Measurements from ENCODE around the gene PAX3.

- TF ChIP-seq POLR2AphosphoS5 (IDR thresholded peaks at IDR 0.05) (no peak), POLR2A (IDR thresholded peaks at IDR 0.05) (no peak)
- TF ChIP-seq, protein P1, sequence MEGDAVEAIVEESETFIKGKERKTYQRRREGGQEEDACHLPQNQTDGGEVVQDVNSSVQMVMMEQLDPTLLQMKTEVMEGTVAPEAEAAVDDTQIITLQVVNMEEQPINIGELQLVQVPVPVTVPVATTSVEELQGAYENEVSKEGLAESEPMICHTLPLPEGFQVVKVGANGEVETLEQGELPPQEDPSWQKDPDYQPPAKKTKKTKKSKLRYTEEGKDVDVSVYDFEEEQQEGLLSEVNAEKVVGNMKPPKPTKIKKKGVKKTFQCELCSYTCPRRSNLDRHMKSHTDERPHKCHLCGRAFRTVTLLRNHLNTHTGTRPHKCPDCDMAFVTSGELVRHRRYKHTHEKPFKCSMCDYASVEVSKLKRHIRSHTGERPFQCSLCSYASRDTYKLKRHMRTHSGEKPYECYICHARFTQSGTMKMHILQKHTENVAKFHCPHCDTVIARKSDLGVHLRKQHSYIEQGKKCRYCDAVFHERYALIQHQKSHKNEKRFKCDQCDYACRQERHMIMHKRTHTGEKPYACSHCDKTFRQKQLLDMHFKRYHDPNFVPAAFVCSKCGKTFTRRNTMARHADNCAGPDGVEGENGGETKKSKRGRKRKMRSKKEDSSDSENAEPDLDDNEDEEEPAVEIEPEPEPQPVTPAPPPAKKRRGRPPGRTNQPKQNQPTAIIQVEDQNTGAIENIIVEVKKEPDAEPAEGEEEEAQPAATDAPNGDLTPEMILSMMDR (IDR thresholded peaks at IDR 0.05) = no peak
These were observed 124.3 kb downstream of the PAX3 start for GRCh38 chr2:222174450-222174849.

Measured in stomach (tissue), 4 donors.